Activated CD4-positive, alpha-beta T cell treated with anti-CD3 and anti-CD28 coated beads for 4 hours (primary cell): ENCODE data around the gene CHD3.
"Not testable (repeated sequence)": the region's sequence is repeated elsewhere in the genome, so short reads cannot be mapped to it uniquely, and the experiment has no call there.

Experiments
- DNase-seq, 2 donors: peaks; one replicate each; pipeline ENCODE4 v3.0.0-alpha.2; 2020

Gene CHD3

GRCh38 chr17:7940034-7940433 is 51.4 kb downstream of the CHD3 start:
- no peak for DNase-seq

- DNase-seq, result no peak
These were observed 52.2 kb downstream of the CHD3 start for GRCh38 chr17:7940743-7941142.

GRCh38 chr17:7943291-7943690 is 54.7 kb downstream of the CHD3 start:
- no peak for DNase-seq

GRCh38 chr17:7944326-7944725 is 55.7 kb downstream of the CHD3 start:
- no peak for DNase-seq

- DNase-seq, result no peak
These were observed 57.1 kb downstream of the CHD3 start for GRCh38 chr17:7945651-7946050.

- DNase-seq, result no peak
These were observed 57.9 kb downstream of the CHD3 start for GRCh38 chr17:7946441-7946840.

- no peak for DNase-seq
These were observed 59.1 kb downstream of the CHD3 start for GRCh38 chr17:7947651-7948050.

- no peak for DNase-seq
These were observed 62.0 kb downstream of the CHD3 start for GRCh38 chr17:7950578-7950977.

GRCh38 chr17:7951143-7951792 is 62.7 kb downstream of the CHD3 start:
- peak in 1 of 2 donors; percentile 14 for DNase-seq

GRCh38 chr17:7953266-7953665 is 64.7 kb downstream of the CHD3 start:
- DNase-seq, result not testable (repeated sequence)

- DNase-seq, result no peak
These were observed 67.0 kb downstream of the CHD3 start for GRCh38 chr17:7955414-7956227.

GRCh38 chr17:7956228-7956965 is 67.8 kb downstream of the CHD3 start:
- no peak for DNase-seq

GRCh38 chr17:7959503-7960253 is 71.1 kb downstream of the CHD3 start:
- DNase-seq, result no peak

- DNase-seq, result no peak
These were observed 72.8 kb downstream of the CHD3 start for GRCh38 chr17:7961421-7961820.
